Fibroblast of pulmonary artery (primary cell): ENCODE data around the gene PJA1.

ENCODE experiments used
- DNase-seq: peaks from one replicate; pipeline ENCODE4 v3.0.0-alpha.2; 2010; ENCODE audit warnings: low read depth
- H3K4me3 ChIP-seq: replicated peaks from 2 replicates; pipeline ENCODE4 v1.5.1; 2011; ENCODE audit warnings: low read depth, mild to moderate bottlenecking, control low read depth, low read length, moderate library complexity
- TF ChIP-seq, protein P1 (sequence below): IDR thresholded peaks from 2 replicates; pipeline ENCODE4 v1.5.1; 2011; ENCODE audit warnings: mild to moderate bottlenecking, control low read depth, low read length, inconsistent platforms; ENCODE audit errors: missing control alignments

The PJA1 gene

DNA sequence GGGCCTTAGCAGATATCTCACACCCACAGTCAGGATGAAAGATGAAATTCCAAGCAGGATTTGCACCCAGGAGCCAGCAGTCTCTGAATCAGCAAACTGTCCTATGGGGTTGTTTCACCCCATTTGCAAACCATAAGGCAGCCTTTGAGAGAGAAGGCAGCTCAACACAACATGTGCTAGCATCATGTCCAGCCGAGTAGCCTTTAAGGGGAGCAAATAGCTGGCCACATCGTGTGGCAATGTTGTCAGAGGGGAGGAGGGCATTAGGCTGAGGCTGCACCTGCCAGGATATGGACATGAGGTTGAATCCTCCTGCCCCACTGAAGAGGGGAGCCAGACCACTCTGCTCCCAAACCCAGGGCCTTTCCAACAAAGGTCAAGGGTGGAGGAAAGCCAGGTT lies 20.6 kb upstream of the PJA1 start:
- no peak overlapping the region for H3K4me3 ChIP-seq
- DNase-seq = no peak
- TF ChIP-seq, protein P1, sequence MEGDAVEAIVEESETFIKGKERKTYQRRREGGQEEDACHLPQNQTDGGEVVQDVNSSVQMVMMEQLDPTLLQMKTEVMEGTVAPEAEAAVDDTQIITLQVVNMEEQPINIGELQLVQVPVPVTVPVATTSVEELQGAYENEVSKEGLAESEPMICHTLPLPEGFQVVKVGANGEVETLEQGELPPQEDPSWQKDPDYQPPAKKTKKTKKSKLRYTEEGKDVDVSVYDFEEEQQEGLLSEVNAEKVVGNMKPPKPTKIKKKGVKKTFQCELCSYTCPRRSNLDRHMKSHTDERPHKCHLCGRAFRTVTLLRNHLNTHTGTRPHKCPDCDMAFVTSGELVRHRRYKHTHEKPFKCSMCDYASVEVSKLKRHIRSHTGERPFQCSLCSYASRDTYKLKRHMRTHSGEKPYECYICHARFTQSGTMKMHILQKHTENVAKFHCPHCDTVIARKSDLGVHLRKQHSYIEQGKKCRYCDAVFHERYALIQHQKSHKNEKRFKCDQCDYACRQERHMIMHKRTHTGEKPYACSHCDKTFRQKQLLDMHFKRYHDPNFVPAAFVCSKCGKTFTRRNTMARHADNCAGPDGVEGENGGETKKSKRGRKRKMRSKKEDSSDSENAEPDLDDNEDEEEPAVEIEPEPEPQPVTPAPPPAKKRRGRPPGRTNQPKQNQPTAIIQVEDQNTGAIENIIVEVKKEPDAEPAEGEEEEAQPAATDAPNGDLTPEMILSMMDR = no peak

GRCh38 chrX:69185141-69185540 lies 19.9 kb upstream of the PJA1 start:
- no peak overlapping the region for H3K4me3 ChIP-seq
- no peak for DNase-seq
- TF ChIP-seq, protein P1 = no peak

GRCh38 chrX:69182818-69183380 lies 17.6 kb upstream of the PJA1 start:
- no peak overlapping the region for H3K4me3 ChIP-seq
- no peak for DNase-seq
- TF ChIP-seq, protein P1 = no peak

DNA sequence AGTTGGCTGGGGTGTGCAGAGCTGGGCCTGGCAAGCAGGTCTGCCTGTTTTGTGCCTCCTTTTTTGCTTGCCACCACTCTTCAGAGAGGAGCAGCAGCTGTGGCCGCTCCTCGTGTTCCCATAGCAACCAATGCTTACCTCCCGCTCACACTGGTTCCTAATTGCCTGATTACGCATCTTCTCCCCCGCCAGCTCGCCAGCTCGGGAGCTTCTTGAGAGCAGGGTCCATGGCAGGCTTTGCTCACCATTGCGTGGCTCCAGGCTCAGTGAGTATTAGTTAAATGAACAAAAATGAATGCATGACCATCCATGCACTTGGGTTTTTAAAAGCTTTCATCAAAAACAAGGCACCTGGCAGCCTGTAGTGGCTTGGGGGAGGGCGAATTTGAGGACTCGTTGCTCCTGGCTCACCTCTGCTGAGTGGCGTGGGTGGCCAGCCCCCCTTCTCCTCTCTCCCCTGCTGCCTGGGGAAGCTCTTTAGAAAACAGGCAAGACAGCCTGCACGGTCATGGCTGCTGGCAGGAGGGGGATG lies 14.2 kb upstream of the PJA1 start:
- TF ChIP-seq, protein P1 = no peak
- peak; percentile 14 for DNase-seq
- no peak overlapping the region for H3K4me3 ChIP-seq

- TF ChIP-seq, protein P1 = no peak
- no peak for DNase-seq
- H3K4me3 ChIP-seq = no peak overlapping the region
Observed at GRCh38 chrX:69178592-69178991, 13.3 kb upstream of the PJA1 start.

DNA sequence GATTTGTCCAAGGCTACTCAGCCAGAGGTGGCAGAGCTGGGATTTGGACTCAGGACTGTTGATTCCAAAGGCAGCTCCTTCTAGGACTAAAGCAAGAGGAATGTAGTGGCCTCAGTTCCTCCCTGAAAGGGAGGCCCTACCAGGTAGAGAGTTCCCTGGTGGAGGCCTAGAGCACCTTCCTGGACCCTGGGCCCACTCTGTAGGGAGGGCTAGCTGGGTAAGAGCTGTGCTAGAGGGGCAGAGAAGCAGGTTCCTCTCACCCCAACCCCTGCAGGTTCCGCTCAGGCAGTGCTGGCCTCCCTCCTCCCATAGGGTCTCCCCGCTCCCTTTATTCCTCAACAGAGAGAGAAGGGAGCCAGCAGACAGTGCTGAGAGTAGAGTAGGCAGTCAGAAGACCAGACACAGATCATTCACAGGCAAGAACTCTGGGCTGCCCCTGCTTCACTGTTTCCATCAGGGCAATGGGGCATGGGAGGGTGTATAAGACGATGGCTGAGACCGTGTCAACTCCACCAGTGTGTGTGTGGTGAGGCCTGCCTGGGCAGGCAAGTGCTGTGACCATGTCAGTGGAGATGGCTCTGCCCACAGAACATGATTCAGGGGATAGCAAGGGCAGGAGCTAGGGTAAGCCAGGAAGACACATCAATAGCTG lies 12.4 kb upstream of the PJA1 start:
- no peak for DNase-seq
- TF ChIP-seq, protein P1 = no peak
- no peak overlapping the region for H3K4me3 ChIP-seq

GRCh38 chrX:69176053-69176452 lies 10.8 kb upstream of the PJA1 start:
- no peak overlapping the region for H3K4me3 ChIP-seq
- TF ChIP-seq, protein P1 = no peak
- DNase-seq = no peak
